Gastrocnemius medialis (tissue), 4 donors: ENCODE results near the gene LETMD1.

Source experiments
- CTCF ChIP-seq, 5 experiments: fragments of 450-650 bp in 3 of 5; fragments of 200-600 bp in 2 of 5; sonication (generic) in 2 of 5; IDR thresholded peaks in 4 of 5; conservative IDR thresholded peaks in 1 of 5; 1 replicate in 4 of 5; 2 replicates in 1 of 5; pipeline ENCODE4 v1.5.1; 2016 to 2019; ENCODE audit warnings: antibody characterized with exemption in 5 of 5, mild to moderate bottlenecking in 3 of 5, moderate library complexity in 3 of 5
- POLR2A ChIP-seq, 2 donors: fragments of 450-650 bp; IDR thresholded peaks; one replicate each; pipeline ENCODE4 v1.6.1; 2017; ENCODE audit warnings: antibody characterized with exemption in 2 of 2, mild to moderate bottlenecking in 2 of 2, moderate library complexity in 2 of 2

- TF ChIP-seq CTCF (IDR thresholded peaks at IDR 0.05 in 4 of 5, conservative IDR thresholded peaks at IDR 0.05 in 1 of 5) (no peak), POLR2A (IDR thresholded peaks at IDR 0.05) (no peak)
Measured at GRCh38 chr12:51070004-51070403, 21.9 kb downstream of the LETMD1 start.
